Measurements from ENCODE around the gene PLD5. TPM values are rescaled to one million over a fixed set of nuclear protein-coding genes. Genes with fewer than 3 reads are reported as not detected.
"Not testable (repeated sequence)": the region's sequence is repeated elsewhere in the genome, so short reads cannot be mapped to it uniquely, and the experiment has no call there.

PLD5 gene
- total and polyA plus RNA-seq, 3 donors from 2014 or later = 0.63 to 1.7 (median 0.81) TPM

DNA sequence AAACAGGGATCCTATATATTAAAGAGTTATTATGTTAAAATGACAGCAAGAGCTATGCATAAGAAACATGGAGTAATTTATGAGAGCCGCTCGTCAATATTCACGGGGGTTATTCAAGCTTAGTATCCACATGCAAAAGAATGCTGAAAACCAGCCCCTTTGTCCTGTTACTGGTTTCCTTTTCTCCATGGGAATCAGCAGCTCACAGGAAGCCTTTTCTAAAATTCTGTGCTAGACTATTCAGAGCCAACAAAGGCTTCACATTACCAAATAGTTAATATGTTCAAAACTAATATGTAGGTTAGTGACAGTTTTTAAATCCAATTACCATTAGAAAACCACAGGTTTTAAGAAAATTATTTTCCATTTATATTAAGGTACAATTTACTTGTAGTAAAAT is 300.0 kb downstream of the PLD5 start:
- no peaks in the 10 kb centered on the region for H3K9me3 ChIP-seq
- TF ChIP-seq, protein P1, sequence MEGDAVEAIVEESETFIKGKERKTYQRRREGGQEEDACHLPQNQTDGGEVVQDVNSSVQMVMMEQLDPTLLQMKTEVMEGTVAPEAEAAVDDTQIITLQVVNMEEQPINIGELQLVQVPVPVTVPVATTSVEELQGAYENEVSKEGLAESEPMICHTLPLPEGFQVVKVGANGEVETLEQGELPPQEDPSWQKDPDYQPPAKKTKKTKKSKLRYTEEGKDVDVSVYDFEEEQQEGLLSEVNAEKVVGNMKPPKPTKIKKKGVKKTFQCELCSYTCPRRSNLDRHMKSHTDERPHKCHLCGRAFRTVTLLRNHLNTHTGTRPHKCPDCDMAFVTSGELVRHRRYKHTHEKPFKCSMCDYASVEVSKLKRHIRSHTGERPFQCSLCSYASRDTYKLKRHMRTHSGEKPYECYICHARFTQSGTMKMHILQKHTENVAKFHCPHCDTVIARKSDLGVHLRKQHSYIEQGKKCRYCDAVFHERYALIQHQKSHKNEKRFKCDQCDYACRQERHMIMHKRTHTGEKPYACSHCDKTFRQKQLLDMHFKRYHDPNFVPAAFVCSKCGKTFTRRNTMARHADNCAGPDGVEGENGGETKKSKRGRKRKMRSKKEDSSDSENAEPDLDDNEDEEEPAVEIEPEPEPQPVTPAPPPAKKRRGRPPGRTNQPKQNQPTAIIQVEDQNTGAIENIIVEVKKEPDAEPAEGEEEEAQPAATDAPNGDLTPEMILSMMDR (IDR thresholded peaks at IDR 0.05) = no peak
- TF ChIP-seq POLR2A (IDR thresholded peaks at IDR 0.05) = no peak
- 87 to 89% methylated on average over 3 of the region's 3 CpGs for WGBS, 2 donors
- no peaks in the 10 kb centered on the region for H3K4me1 ChIP-seq
- H3K27ac ChIP-seq = no peak overlapping the region
- H3K36me3 ChIP-seq (ENCODE audit: low read depth, missing control alignments) = no peaks in the 10 kb centered on the region
- intact Hi-C loops (cut with DNase I; ENCODE audit: low total_unique reads) = no loop called here
- no peak overlapping the region for H3K4me3 ChIP-seq
- H3K27me3 ChIP-seq = no peaks in the 10 kb centered on the region
- no peak for DNase-seq

DNA sequence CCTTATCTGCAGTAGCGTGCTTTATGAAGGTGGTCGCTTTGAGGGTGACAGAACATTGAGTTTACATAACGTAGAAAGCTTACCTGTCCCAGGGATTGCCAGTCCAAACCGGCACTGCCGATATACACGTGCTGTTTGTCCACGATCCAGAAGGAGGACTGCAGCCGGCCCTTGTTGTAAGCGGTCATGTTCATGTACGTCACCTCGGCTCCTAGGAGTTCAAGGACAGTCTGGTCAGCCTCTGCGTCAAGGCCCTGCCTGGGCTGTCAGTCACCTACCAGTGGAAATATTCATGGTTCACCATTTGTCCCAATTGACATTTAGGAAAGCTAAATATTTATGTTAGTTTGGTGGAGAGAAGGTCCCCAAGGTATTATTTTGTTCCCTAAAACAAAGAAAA is 304.6 kb downstream of the PLD5 start:
- no peak overlapping the region for H3K27ac ChIP-seq
- intact Hi-C loops (cut with DNase I; ENCODE audit: low total_unique reads) = no loop called here
- no peaks in the 10 kb centered on the region for H3K9me3 ChIP-seq
- 85 to 86% methylated on average over 8 to 12 of the region's 12 CpGs for WGBS, 2 donors
- TF ChIP-seq POLR2A (IDR thresholded peaks at IDR 0.05) = no peak
- TF ChIP-seq, protein P1 (IDR thresholded peaks at IDR 0.05) = no peak
- no peaks in the 10 kb centered on the region for H3K4me1 ChIP-seq
- no peak for DNase-seq
- no peaks in the 10 kb centered on the region for H3K36me3 ChIP-seq (ENCODE audit: low read depth, missing control alignments)
- no peaks in the 10 kb centered on the region for H3K27me3 ChIP-seq
- no peak overlapping the region for H3K4me3 ChIP-seq

DNA sequence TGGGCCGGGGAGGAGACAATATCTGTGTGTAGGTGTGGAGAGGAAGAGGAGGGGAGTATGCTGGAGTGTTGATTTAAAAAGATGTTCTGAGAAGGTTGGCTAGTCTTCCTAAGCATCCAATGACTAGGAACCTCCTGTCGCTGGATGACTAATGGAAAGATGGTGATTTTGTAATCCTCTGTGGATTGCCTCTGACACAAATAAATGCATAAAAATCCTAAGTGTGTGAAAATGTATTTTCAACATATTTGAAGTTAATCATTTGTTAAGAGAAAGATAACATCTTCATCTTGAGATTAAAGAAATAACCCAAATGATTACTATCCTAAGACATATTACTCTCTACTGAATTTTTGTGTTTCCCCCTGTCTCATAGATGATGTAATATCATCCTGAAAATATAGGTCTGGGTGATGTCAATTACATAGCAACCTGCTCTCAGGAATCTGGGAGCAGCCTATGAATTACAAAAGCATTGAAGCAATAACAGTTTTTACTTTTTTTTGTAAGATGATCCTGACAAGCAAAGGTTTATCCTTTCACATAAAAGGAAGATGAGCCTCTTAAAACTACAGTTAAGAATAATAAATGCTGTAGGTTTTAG is 305.1 kb downstream of the PLD5 start:
- DNase-seq = no peak
- Histone ChIP-seq H3K27me3 (no peaks in the 10 kb centered on the region), H3K27ac (no peak overlapping the region), H3K4me3 (no peak overlapping the region), H3K4me1 (no peaks in the 10 kb centered on the region), H3K9me3 (no peaks in the 10 kb centered on the region), H3K36me3 (ENCODE audit: low read depth, missing control alignments) (no peaks in the 10 kb centered on the region)
- intact Hi-C loops (cut with DNase I; ENCODE audit: low total_unique reads) = no loop called here
- 86 to 93% methylated on average over 2 of the region's 2 CpGs for WGBS, 2 donors
- TF ChIP-seq, protein P1 (IDR thresholded peaks at IDR 0.05) = no peak
- no peak for TF ChIP-seq POLR2A (IDR thresholded peaks at IDR 0.05)

DNA sequence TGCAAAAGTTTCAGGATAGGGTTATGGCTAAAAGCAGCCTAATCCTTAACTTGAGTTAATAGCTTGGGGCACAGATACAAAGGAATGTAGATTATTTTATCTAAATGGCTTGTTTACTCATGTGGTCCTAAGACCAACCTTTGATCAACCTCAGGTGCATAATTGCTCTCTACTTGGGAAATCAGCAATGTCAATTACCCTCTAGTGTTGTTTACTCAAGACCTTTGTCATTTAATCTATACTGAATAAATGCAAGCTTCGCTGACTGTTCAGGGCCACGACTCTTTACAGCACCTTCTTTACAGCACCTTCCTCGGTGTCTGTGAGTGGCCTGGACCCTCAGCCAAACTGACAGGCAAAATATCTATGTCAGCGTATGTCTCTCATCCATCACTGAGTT is 308.1 kb downstream of the PLD5 start:
- no peak for DNase-seq
- Histone ChIP-seq H3K27me3 (no peaks in the 10 kb centered on the region), H3K36me3 (ENCODE audit: low read depth, missing control alignments) (no peaks in the 10 kb centered on the region), H3K4me1 (no peaks in the 10 kb centered on the region), H3K9me3 (no peaks in the 10 kb centered on the region), H3K4me3 (no peak overlapping the region), H3K27ac (no peak overlapping the region)
- WGBS, 2 donors = 89 to 98% methylated on average over 4 of the region's 4 CpGs
- intact Hi-C loops (cut with DNase I; ENCODE audit: low total_unique reads) = no loop called here
- TF ChIP-seq POLR2A (IDR thresholded peaks at IDR 0.05) = no peak
- TF ChIP-seq, protein P1 (IDR thresholded peaks at IDR 0.05) = no peak

- H3K9me3 ChIP-seq; H3K36me3 ChIP-seq (ENCODE audit: low read depth, missing control alignments); H3K27me3 ChIP-seq; H3K27ac ChIP-seq; DNase-seq; intact Hi-C loops (cut with DNase I; ENCODE audit: low total_unique reads); H3K4me3 ChIP-seq; H3K4me1 ChIP-seq: not testable (repeated sequence)
- WGBS, 2 donors = 85 to 88% methylated on average over 3 of the region's 3 CpGs
These were observed 310.0 kb downstream of the PLD5 start for GRCh38 chr1:242214455-242214854.

DNA sequence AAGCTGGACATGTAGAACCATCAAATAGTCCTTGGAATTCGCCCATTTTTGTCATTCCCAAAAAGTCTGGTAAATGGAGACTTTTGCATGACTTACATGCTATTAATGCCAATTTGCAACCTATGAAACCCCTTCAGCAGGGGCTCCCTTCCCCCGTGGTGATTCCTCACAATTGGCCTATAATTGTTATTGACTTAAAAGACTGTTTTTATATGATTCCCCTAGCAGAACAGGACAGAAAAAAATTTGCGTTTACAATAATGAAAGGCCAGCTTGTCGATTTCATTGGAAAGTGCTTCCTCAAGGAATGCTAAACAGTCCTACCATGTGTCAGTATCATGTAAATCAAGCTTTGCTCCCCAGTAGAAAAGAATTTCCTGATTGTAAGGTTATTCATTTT is 311.5 kb downstream of the PLD5 start:
- H3K27me3 ChIP-seq; H3K4me1 ChIP-seq; H3K4me3 ChIP-seq; H3K27ac ChIP-seq; H3K36me3 ChIP-seq (ENCODE audit: low read depth, missing control alignments); H3K9me3 ChIP-seq; intact Hi-C loops (cut with DNase I; ENCODE audit: low total_unique reads); DNase-seq: not testable (repeated sequence)
- WGBS, 2 donors = 67 to 69% methylated on average over 4 of the region's 4 CpGs

Data from testis (tissue), 3 donors.